WTC11 (cell line): ENCODE results near the gene WDFY3.

ENCODE experiments used
- ZSCAN18 ChIP-seq: fragments of 250-450 bp; sonication (Bioruptor Pico); IDR thresholded peaks from 2 replicates; pipeline ENCODE4 v2.1.2; 2022; ENCODE audit warnings: mild to moderate bottlenecking, moderate library complexity
- TF ChIP-seq, protein P1 (sequence below): fragments of 200-600 bp; IDR thresholded peaks from 2 replicates; pipeline ENCODE4 v1.8.0; 2022; ENCODE audit warnings: antibody characterized with exemption
- TF ChIP-seq, protein P2 (sequence below): sonication (generic); formaldehyde crosslinking; IDR thresholded peaks from 2 replicates; pipeline ENCODE4 v1.8.1; 2022; ENCODE audit warnings: low read depth, missing genetic modification reagents, borderline replicate concordance

GRCh38 chr4:84905646-84906045 lies 60.8 kb downstream of the WDFY3 start:
- TF ChIP-seq, protein P1, sequence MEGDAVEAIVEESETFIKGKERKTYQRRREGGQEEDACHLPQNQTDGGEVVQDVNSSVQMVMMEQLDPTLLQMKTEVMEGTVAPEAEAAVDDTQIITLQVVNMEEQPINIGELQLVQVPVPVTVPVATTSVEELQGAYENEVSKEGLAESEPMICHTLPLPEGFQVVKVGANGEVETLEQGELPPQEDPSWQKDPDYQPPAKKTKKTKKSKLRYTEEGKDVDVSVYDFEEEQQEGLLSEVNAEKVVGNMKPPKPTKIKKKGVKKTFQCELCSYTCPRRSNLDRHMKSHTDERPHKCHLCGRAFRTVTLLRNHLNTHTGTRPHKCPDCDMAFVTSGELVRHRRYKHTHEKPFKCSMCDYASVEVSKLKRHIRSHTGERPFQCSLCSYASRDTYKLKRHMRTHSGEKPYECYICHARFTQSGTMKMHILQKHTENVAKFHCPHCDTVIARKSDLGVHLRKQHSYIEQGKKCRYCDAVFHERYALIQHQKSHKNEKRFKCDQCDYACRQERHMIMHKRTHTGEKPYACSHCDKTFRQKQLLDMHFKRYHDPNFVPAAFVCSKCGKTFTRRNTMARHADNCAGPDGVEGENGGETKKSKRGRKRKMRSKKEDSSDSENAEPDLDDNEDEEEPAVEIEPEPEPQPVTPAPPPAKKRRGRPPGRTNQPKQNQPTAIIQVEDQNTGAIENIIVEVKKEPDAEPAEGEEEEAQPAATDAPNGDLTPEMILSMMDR, result no peak
- no peak for TF ChIP-seq ZSCAN18
- TF ChIP-seq, protein P2, sequence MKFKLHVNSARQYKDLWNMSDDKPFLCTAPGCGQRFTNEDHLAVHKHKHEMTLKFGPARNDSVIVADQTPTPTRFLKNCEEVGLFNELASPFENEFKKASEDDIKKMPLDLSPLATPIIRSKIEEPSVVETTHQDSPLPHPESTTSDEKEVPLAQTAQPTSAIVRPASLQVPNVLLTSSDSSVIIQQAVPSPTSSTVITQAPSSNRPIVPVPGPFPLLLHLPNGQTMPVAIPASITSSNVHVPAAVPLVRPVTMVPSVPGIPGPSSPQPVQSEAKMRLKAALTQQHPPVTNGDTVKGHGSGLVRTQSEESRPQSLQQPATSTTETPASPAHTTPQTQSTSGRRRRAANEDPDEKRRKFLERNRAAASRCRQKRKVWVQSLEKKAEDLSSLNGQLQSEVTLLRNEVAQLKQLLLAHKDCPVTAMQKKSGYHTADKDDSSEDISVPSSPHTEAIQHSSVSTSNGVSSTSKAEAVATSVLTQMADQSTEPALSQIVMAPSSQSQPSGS (CRISPR knock-in tag), result no peak
